K562 (cell line): ENCODE results near the gene XRCC2. TPM values are rescaled to one million over a fixed set of nuclear protein-coding genes. Genes with fewer than 3 reads are reported as not detected.

Source experiments
- ATAC-seq: fragments of 200-7000 bp; cut with Tn5 transposase; 3 replicates; pipeline ENCODE4 v1.9.1; 2020; ENCODE audit warnings: moderate library complexity
- BruUV-seq: library from RNA; stranded (reverse); fragments of 400-500 nt; replicated peaks from 2 replicates; lab custom pipeline; 2021; lab: Mats Ljungman, UMichigan
- CTCF ChIA-PET: fragments of 300-600 bp; formaldehyde crosslinking; extraction: SDS; loops from one replicate; lab custom pipeline; 2021; ENCODE audit warnings: low intra/inter-chr PET ratio; lab: Yijun Ruan, JAX
- POLR2A ChIA-PET: fragments of 300-600, 350-650 bp; sonication (Branson Sonifier 250); formaldehyde crosslinking; extraction: SDS; loops from one replicate; lab custom pipeline; 2021; ENCODE audit warnings: antibody characterized with exemption, inconsistent platforms; lab: Yijun Ruan, JAX
- DNase-seq, 4 experiments: peaks; one replicate each; pipeline versions ENCODE4 v3.0.0 to v3.0.0-alpha.2; 2011 to 2018; ENCODE audit warnings: low spot score in 3 of 4, mixed read lengths in 3 of 4; ENCODE audit errors: extremely low read depth in 1 of 4
- FAIRE-seq: peaks from 2 replicates; lab custom pipeline; 2011; peaks lifted over from hg19 to GRCh38; lab: Jason Lieb, UNC
- H2AFZ ChIP-seq: 2 replicates; pipeline ENCODE4 v1.6.0; 2011; ENCODE audit warnings: low read depth, low read length, control low read depth, inconsistent platforms
- H3K27ac ChIP-seq: fragments of 200-600 bp; 3 replicates; pipeline ENCODE4 v1.8.0; 2011; ENCODE audit warnings: low read depth, mild to moderate bottlenecking, control low read depth, inconsistent platforms, low read length, moderate library complexity, mixed read lengths; ENCODE audit errors: extremely low read depth
- H3K27me3 ChIP-seq, 2 experiments: fragments of 300-600 bp in 1 of 2; 2 replicates in 1 of 2; 3 replicates in 1 of 2; pipeline versions ENCODE4 v1.6.0 to v1.8.0; 2011; ENCODE audit warnings: inconsistent platforms in 2 of 2, low read length in 2 of 2, mild to moderate bottlenecking in 1 of 2, mixed read lengths in 1 of 2, moderate library complexity in 1 of 2; ENCODE audit not compliant: control insufficient read depth in 2 of 2, insufficient read depth in 2 of 2
- H3K36me3 ChIP-seq: fragments of 300-600 bp; 3 replicates; pipeline ENCODE4 v1.8.0; 2011; ENCODE audit warnings: mild to moderate bottlenecking, low read length, inconsistent platforms; ENCODE audit not compliant: control insufficient read depth, insufficient read depth
- H3K4me1 ChIP-seq, 2 experiments: fragments of 200-600 bp in 1 of 2; replicated peaks in 1 of 2; 2 replicates in 1 of 2; 3 replicates in 1 of 2; pipeline versions ENCODE4 v1.5.1 to v1.8.0; 2011; ENCODE audit warnings: inconsistent platforms in 2 of 2, low read length in 2 of 2, mild to moderate bottlenecking in 1 of 2, mixed read lengths in 1 of 2, moderate library complexity in 1 of 2; ENCODE audit not compliant: control insufficient read depth in 2 of 2, insufficient read depth in 2 of 2
- H3K4me2 ChIP-seq: 2 replicates; pipeline ENCODE4 v1.6.1; 2011; ENCODE audit warnings: low read length, control low read depth, inconsistent platforms, mixed read lengths; ENCODE audit not compliant: insufficient read depth
- H3K4me3 ChIP-seq: fragments of 200-600 bp; sonication (generic), shearing (Covaris generic); 2 replicates; pipeline ENCODE4 v1.5.1; 2016; ENCODE audit warnings: control low read depth, inconsistent platforms
- H3K79me2 ChIP-seq: fragments of 200-600 bp; 3 replicates; pipeline ENCODE4 v1.8.0; 2011; ENCODE audit warnings: low read length, inconsistent platforms; ENCODE audit not compliant: control insufficient read depth, insufficient read depth
- H3K9ac ChIP-seq, 2 experiments: 2 replicates each; pipeline versions ENCODE4 v1.6.0 to v1.6.1; 2011; ENCODE audit warnings: low read depth in 2 of 2, low read length in 2 of 2, control low read depth in 1 of 2, inconsistent platforms in 1 of 2, mild to moderate bottlenecking in 1 of 2, mixed read lengths in 1 of 2; ENCODE audit not compliant: insufficient read depth in 1 of 2
- H3K9me1 ChIP-seq: one replicate; pipeline ENCODE4 v1.6.0; 2011; ENCODE audit warnings: inconsistent platforms, mild to moderate bottlenecking, low read length, moderate library complexity; ENCODE audit not compliant: control insufficient read depth, insufficient read depth
- H3K9me3 ChIP-seq: replicated peaks from 2 replicates; pipeline ENCODE4 v1.5.1; 2011; ENCODE audit warnings: low read depth, low read length, inconsistent platforms; ENCODE audit not compliant: control insufficient read depth, insufficient read depth
- H4K20me1 ChIP-seq: replicated peaks from 2 replicates; pipeline ENCODE4 v1.6.1; 2011; ENCODE audit warnings: low read length, inconsistent platforms, mixed read lengths; ENCODE audit not compliant: control insufficient read depth, insufficient read depth
- ATF7 ChIP-seq: fragments of 450-650 bp; IDR thresholded peaks from 2 replicates; pipeline ENCODE4 v1.7.1; 2014; ENCODE audit warnings: mild to moderate bottlenecking, moderate library complexity
- CEBPB ChIP-seq: fragments of 450-650 bp; IDR thresholded peaks from 2 replicates; pipeline ENCODE4 v1.6.1; 2016; ENCODE audit warnings: missing genetic modification characterization, missing compliant biosample characterization
- KLF6 ChIP-seq: fragments of 250-450 bp; sonication (Bioruptor Pico); IDR thresholded peaks from 2 replicates; pipeline ENCODE4 v1.4.0; 2020; ENCODE audit warnings: mild to moderate bottlenecking, moderate library complexity, borderline replicate concordance
- RBM25 ChIP-seq: fragments of 200-400 bp; formaldehyde crosslinking; IDR thresholded peaks from 2 replicates; pipeline ENCODE4 v1.6.1; 2018; ENCODE audit warnings: low read length, low read depth, moderate library complexity; ENCODE audit not compliant: severe bottlenecking
- ZNF121 ChIP-seq: sonication (generic); formaldehyde crosslinking; conservative IDR thresholded peaks from 2 replicates; pipeline ENCODE4 v1.8.0; 2022; ENCODE audit warnings: missing genetic modification reagents
- WGBS: fragments of 100-300 bp; shearing (Covaris generic); methylation state at CpG from one replicate; pipeline ENCODE4 v1.1.6; 2016; ENCODE audit warnings: low coverage, mixed read lengths; ENCODE audit not compliant: insufficient coverage; ENCODE audit errors: missing lambda C conversion rate; 5-methylcytosine and 5-hydroxymethylcytosine counted together
- in situ Hi-C: fragments of 300-500 bp; cut with MboI; formaldehyde crosslinking; loops from 4 replicates; pipeline ENCODE4 v1.15.0; 2018; ENCODE audit warnings: inconsistent platforms, mixed read lengths
- intact Hi-C: fragments of 100-400 bp; cut with micrococcal nuclease; formaldehyde crosslinking; loops from 2 replicates; pipeline ENCODE4 v1.14.2; 2022
- polyA plus RNA-seq, 8 experiments: library from polyadenylated mRNA; depleted of rRNA in 4 of 8; stranded (reverse) in 5 of 8; unstranded in 3 of 8; fragments of >200 nt; fragmentation: Nextera tagmentation in 2 of 8; fragmentation: Illumina TruSeq in 1 of 8; extraction: Ambion mirVana in 2 of 8; extraction: Trizol in 1 of 8; gene quantifications; 2 replicates each; pipeline versions ENCODE4 v1.2.1 to v1.2.3, GENCODE V29; 2011 to 2014; ENCODE audit warnings: inconsistent platforms in 1 of 8, missing spikeins in 1 of 8
- total RNA-seq, 7 experiments: library from RNA; depleted of rRNA in 6 of 7; stranded (reverse); fragments of >200 nt in 6 of 7; fragmentation: Illumina TruSeq in 2 of 7; extraction: Trizol in 2 of 7; gene quantifications; 2 replicates each; pipeline versions ENCODE4 v1.2.1 to v1.2.3, GENCODE V29; 2011 to 2021; ENCODE audit warnings: low replicate concordance in 1 of 7

The XRCC2 gene
- total and polyA plus RNA-seq, 9 of the 15 experiments (the other 6 are each of a cell fraction or from before 2014, with no cell fraction given) = 16.2 to 58.0 (median 39.8) TPM

GRCh38 chr7:152668975-152669374 lies 7.0 kb downstream of the XRCC2 start:
- FAIRE-seq (no peak), DNase-seq (no peak), ATAC-seq (no peak)
- no peak overlapping the region for H2AFZ ChIP-seq
- 0 out of 2 replicates have a peak, but pooled peaks cover 3% of the 10 kb centered on the region for H4K20me1 ChIP-seq
- H3K79me2 ChIP-seq = peaks cover 97% of the 10 kb centered on the region
- ChIA-PET CTCF (no interaction called here), POLR2A (no interaction called here)
- peaks cover 80% of the 10 kb centered on the region for H3K36me3 ChIP-seq
- H3K9ac ChIP-seq = no peak overlapping the region
- H3K9me1 ChIP-seq = peaks cover 3% of the 10 kb centered on the region
- TF ChIP-seq ZNF121 (peak; percentile 83), ATF7 (no peak), RBM25 (peak; percentile 55)
- TF ChIP-seq, all 486 proteins: peak for 2
- Histone ChIP-seq H3K4me1 (peaks cover 0 to 2% of the 10 kb centered on the region in 2 experiments; a peak in 2 of 5 replicates), H3K9me3 (no peaks in the 10 kb centered on the region), H3K4me2 (no peak overlapping the region), H3K27ac (no peak overlapping the region), H3K27me3 (no peaks in the 10 kb centered on the region), H3K4me3 (no peak overlapping the region)
- 63% methylated on average over 1 of the region's 1 CpG for WGBS
- in situ Hi-C loops (no loop called here), intact Hi-C loops (no loop called here)
- no TSS peak for BruUV-seq

DNA sequence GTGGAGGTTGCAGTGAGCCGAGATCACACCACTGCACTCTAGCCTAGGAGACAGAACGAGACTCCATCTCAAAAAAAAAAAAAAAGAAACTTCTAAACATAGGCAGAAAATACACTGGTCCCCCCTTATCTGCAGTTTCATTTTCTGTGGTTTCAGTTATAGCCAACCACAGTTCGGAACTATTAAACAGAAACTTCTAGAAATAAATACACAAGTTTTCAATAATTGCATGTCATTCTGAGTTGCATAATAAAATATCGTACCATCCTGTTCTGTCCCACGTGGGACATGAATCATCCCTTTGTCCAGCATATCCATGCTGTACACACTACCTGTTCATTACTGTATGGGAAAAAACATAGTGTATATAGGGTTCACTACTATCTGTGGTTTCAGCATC lies 8.0 kb downstream of the XRCC2 start:
- ATAC-seq (no peak), FAIRE-seq (no peak), DNase-seq (no peak)
- Histone ChIP-seq H3K79me2 (peaks cover 97% of the 10 kb centered on the region), H3K27ac (no peak overlapping the region), H3K9me3 (no peaks in the 10 kb centered on the region), H3K4me3 (no peak overlapping the region), H3K4me2 (no peak overlapping the region), H3K27me3 (no peaks in the 10 kb centered on the region), H4K20me1 (0 out of 2 replicates have a peak, but pooled peaks cover 5% of the 10 kb centered on the region), H3K9ac (no peak overlapping the region), H3K9me1 (peaks cover 3% of the 10 kb centered on the region), H3K4me1 (no peaks in the 10 kb centered on the region), H2AFZ (no peak overlapping the region), H3K36me3 (peaks cover 78% of the 10 kb centered on the region)
- intact Hi-C loops = no loop called here
- TF ChIP-seq CEBPB (tag) = peak; percentile 30; the same call in 1 of the 2 replicates
- TF ChIP-seq KLF6 (CRISPR knock-in tag) = no peak
- ChIA-PET POLR2A (no interaction called here), CTCF (no interaction called here)
- WGBS = 82% methylated on average over 5 of the region's 5 CpGs
- BruUV-seq = no TSS peak
- in situ Hi-C loops = no loop called here
